H9 (cell line): ENCODE measurements around the gene CCL27. TPM values are rescaled to one million over a fixed set of nuclear protein-coding genes. Genes with fewer than 3 reads are reported as not detected.

ENCODE experiments used
- DNase-seq: peaks from one replicate; pipeline ENCODE4 v3.0.0-alpha.2; 2017
- H2AFZ ChIP-seq: one replicate; pipeline ENCODE4 v1.6.1; 2013; ENCODE audit warnings: mild to moderate bottlenecking, low read length, control low read depth, moderate library complexity
- H2AK5ac ChIP-seq: 2 replicates; pipeline ENCODE4 v1.6.1; 2013; ENCODE audit warnings: low read length, control low read depth, mixed read lengths; ENCODE audit not compliant: insufficient read length
- H2BK120ac ChIP-seq: one replicate; pipeline ENCODE4 v1.6.1; 2013; ENCODE audit warnings: low read depth, mild to moderate bottlenecking, low read length, control low read depth, inconsistent platforms; ENCODE audit not compliant: poor library complexity, severe bottlenecking
- H2BK12ac ChIP-seq: 2 replicates; pipeline ENCODE4 v1.6.1; 2013; ENCODE audit warnings: low read length, control low read depth, mixed read lengths, low read depth; ENCODE audit not compliant: insufficient read length
- H2BK15ac ChIP-seq: 2 replicates; pipeline ENCODE4 v1.6.1; 2013; ENCODE audit warnings: low read depth, low read length, control low read depth
- H2BK20ac ChIP-seq: one replicate; pipeline ENCODE4 v1.6.1; 2013; ENCODE audit warnings: low read depth, mild to moderate bottlenecking, low read length, control low read depth, inconsistent platforms; ENCODE audit not compliant: poor library complexity, severe bottlenecking
- H2BK5ac ChIP-seq: 2 replicates; pipeline ENCODE4 v1.6.1; 2013; ENCODE audit warnings: low read length, control low read depth, mixed read lengths; ENCODE audit not compliant: insufficient read length
- H3K14ac ChIP-seq: 2 replicates; pipeline ENCODE4 v1.6.1; 2013; ENCODE audit warnings: low read length, control low read depth; ENCODE audit not compliant: insufficient read depth
- H3K18ac ChIP-seq: 2 replicates; pipeline ENCODE4 v1.6.1; 2013; ENCODE audit warnings: low read depth, mild to moderate bottlenecking, mixed read lengths, low read length, control low read depth; ENCODE audit not compliant: insufficient read length
- H3K23ac ChIP-seq: 2 replicates; pipeline ENCODE4 v1.6.1; 2013; ENCODE audit warnings: low read length, control low read depth, mixed read lengths, low read depth; ENCODE audit not compliant: insufficient read length
- H3K23me2 ChIP-seq: 2 replicates; pipeline ENCODE4 v1.6.1; 2013; ENCODE audit warnings: low read depth, mild to moderate bottlenecking, mixed read lengths, low read length, control low read depth; ENCODE audit not compliant: insufficient read length, poor library complexity, severe bottlenecking
- H3K27ac ChIP-seq: 2 replicates; pipeline ENCODE4 v1.5.1; 2013; ENCODE audit warnings: low read length, control low read depth, mixed read lengths, low read depth; ENCODE audit not compliant: insufficient read length
- H3K27me3 ChIP-seq: 2 replicates; pipeline ENCODE4 v1.6.1; 2013; ENCODE audit warnings: low read length, control low read depth, inconsistent platforms; ENCODE audit not compliant: insufficient read depth
- H3K4ac ChIP-seq: 2 replicates; pipeline ENCODE4 v1.6.1; 2013; ENCODE audit warnings: low read depth, mild to moderate bottlenecking, control low read depth, inconsistent platforms, low read length, moderate library complexity
- H3K4me1 ChIP-seq: 2 replicates; pipeline ENCODE4 v1.6.1; 2013; ENCODE audit warnings: low read length, control low read depth, inconsistent platforms; ENCODE audit not compliant: insufficient read depth
- H3K4me2 ChIP-seq: 2 replicates; pipeline ENCODE4 v1.6.1; 2013; ENCODE audit warnings: low read length, control low read depth, mixed read lengths; ENCODE audit not compliant: insufficient read length, insufficient read depth
- H3K56ac ChIP-seq: 2 replicates; pipeline ENCODE4 v1.6.1; 2013; ENCODE audit warnings: low read depth, mild to moderate bottlenecking, mixed read lengths, low read length, control low read depth; ENCODE audit not compliant: insufficient read length
- H3K79me1 ChIP-seq: 2 replicates; pipeline ENCODE4 v1.6.1; 2013; ENCODE audit warnings: low read depth, mild to moderate bottlenecking, moderate library complexity, low read length, control low read depth, inconsistent platforms; ENCODE audit not compliant: insufficient read depth, poor library complexity, severe bottlenecking
- H3K79me2 ChIP-seq: 2 replicates; pipeline ENCODE4 v1.6.1; 2013; ENCODE audit warnings: low read length, control low read depth, inconsistent platforms; ENCODE audit not compliant: insufficient read depth
- H3K9ac ChIP-seq: 2 replicates; pipeline ENCODE4 v1.6.1; 2013; ENCODE audit warnings: low read length, control low read depth, mixed read lengths; ENCODE audit not compliant: insufficient read length; ENCODE audit errors: extremely low read depth
- H3K9me3 ChIP-seq: one replicate; pipeline ENCODE4 v1.6.1; 2013; ENCODE audit warnings: low read depth, low read length, inconsistent platforms; ENCODE audit not compliant: control insufficient read depth
- H3T11ph ChIP-seq: one replicate; pipeline ENCODE4 v1.6.1; 2013; ENCODE audit warnings: mild to moderate bottlenecking, low read length, control low read depth, inconsistent platforms
- H4K20me1 ChIP-seq: one replicate; pipeline ENCODE4 v1.6.1; 2013; ENCODE audit not compliant: control insufficient read depth, insufficient read length, insufficient read depth
- H4K5ac ChIP-seq: 2 replicates; pipeline ENCODE4 v1.6.1; 2013; ENCODE audit warnings: low read depth, mild to moderate bottlenecking, mixed read lengths, low read length, control low read depth; ENCODE audit not compliant: insufficient read length
- H4K8ac ChIP-seq: replicated peaks from 2 replicates; pipeline ENCODE4 v1.6.1; 2013; ENCODE audit warnings: low read length, control low read depth, mixed read lengths, low read depth; ENCODE audit not compliant: insufficient read length
- H4K91ac ChIP-seq: 2 replicates; pipeline ENCODE4 v1.6.1; 2013; ENCODE audit warnings: low read depth, mild to moderate bottlenecking, moderate library complexity, mixed read lengths, low read length, control low read depth; ENCODE audit not compliant: insufficient read length
- H3K27ac Mint-ChIP-seq, 3 experiments: 2 replicates in 2 of 3; 3 replicates in 1 of 3; pipeline ENCODE4 v1.8.0; 2020 to 2021; ENCODE audit warnings: mixed read lengths in 3 of 3, mild to moderate bottlenecking in 1 of 3, moderate library complexity in 1 of 3
- H3K27me3 Mint-ChIP-seq: 2 replicates; pipeline ENCODE4 v1.8.0; 2021; ENCODE audit warnings: low read depth, mild to moderate bottlenecking, moderate library complexity, mixed read lengths
- H3K36me3 Mint-ChIP-seq, 3 experiments: 2 replicates in 2 of 3; 3 replicates in 1 of 3; pipeline ENCODE4 v1.8.0; 2020 to 2021; ENCODE audit warnings: low read depth in 3 of 3, mixed read lengths in 3 of 3; ENCODE audit not compliant: insufficient read depth in 1 of 3
- H3K4me1 Mint-ChIP-seq, 2 experiments: 2 replicates each; pipeline ENCODE4 v1.8.0; 2020; ENCODE audit warnings: mixed read lengths in 2 of 2
- H3K4me3 Mint-ChIP-seq, 2 experiments: 2 replicates in 1 of 2; 3 replicates in 1 of 2; pipeline ENCODE4 v1.8.0; 2020 to 2021; ENCODE audit warnings: mild to moderate bottlenecking in 2 of 2, mixed read lengths in 2 of 2, moderate library complexity in 1 of 2
- H3K9me3 Mint-ChIP-seq, 2 experiments: 2 replicates in 1 of 2; 3 replicates in 1 of 2; pipeline ENCODE4 v1.8.0; 2020; ENCODE audit warnings: mild to moderate bottlenecking in 2 of 2, mixed read lengths in 2 of 2, moderate library complexity in 1 of 2
- CTCF ChIP-seq: fragments of 200-600 bp; sonication (generic); conservative IDR thresholded peaks from 3 replicates; pipeline ENCODE4 v1.8.0; 2021; ENCODE audit warnings: antibody characterized with exemption, mild to moderate bottlenecking
- WGBS: extraction: QIAGEN DNeasy Blood & Tissue Kit; methylation state at CpG from one replicate; pipeline ENCODE4 v1.1.7; 2013; ENCODE audit warnings: missing lambda C conversion rate, low lambda C conversion rate, mixed read lengths; ENCODE audit not compliant: insufficient read length; ENCODE audit errors: extremely low coverage; 5-methylcytosine and 5-hydroxymethylcytosine counted together
- total RNA-seq: library from RNA; stranded (reverse); gene quantifications from 2 replicates; pipeline ENCODE4 v1.2.1, GENCODE V29; 2021

CCL27 gene
- total RNA-seq, 1 experiment from 2014 or later: 0.28 TPM

- Mint-ChIP-seq H3K27me3 (peaks cover 5% of the 10 kb centered on the region), H3K9me3 (no peaks in the 10 kb centered on the region), H3K4me1 (peaks cover 34 to 46% of the 10 kb centered on the region in 2 experiments), H3K4me3 (peak overlapping the region; percentile 46 to 71; a peak in 4 of 5 replicates), H3K27ac (peak overlapping the region in 1 of 3 experiments; percentile 46; a peak in 3 of 7 replicates), H3K36me3 (peaks cover 13 to 26% (median 23%) of the 10 kb centered on the region in 3 experiments; a peak in 5 of 7 replicates)
- Histone ChIP-seq H2BK120ac (no peak overlapping the region), H4K91ac (no peak overlapping the region), H3K79me1 (no peaks in the 10 kb centered on the region), H3K4me2 (peak overlapping the region; percentile 63), H2BK5ac (no peak overlapping the region), H2AK5ac (no peak overlapping the region), H4K5ac (no peak overlapping the region), H3K27me3 (no peaks in the 10 kb centered on the region), H3K9ac (no peak overlapping the region), H3T11ph (no peak overlapping the region), H3K4ac (no peak overlapping the region), H2BK12ac (no peak overlapping the region), H3K23ac (no peak overlapping the region), H3K56ac (no peak overlapping the region), H4K20me1 (peaks cover 3% of the 10 kb centered on the region), H3K23me2 (peaks cover 9% of the 10 kb centered on the region), H3K4me1 (peaks cover 7% of the 10 kb centered on the region; the same call in 1 of the 2 replicates), H3K18ac (no peak overlapping the region), H2AFZ (no peak overlapping the region), H3K9me3 (no peaks in the 10 kb centered on the region), H3K14ac (no peak overlapping the region), H2BK15ac (no peak overlapping the region), H3K79me2 (no peaks in the 10 kb centered on the region; the same call in 1 of the 2 replicates), H4K8ac (no peak overlapping the region), H2BK20ac (no peak overlapping the region), H3K27ac (no peak overlapping the region)
- TF ChIP-seq CTCF: no peak
- DNase-seq: no peak
- no CpG with 5 or more reads among the region's 5 CpGs for WGBS
Observed at GRCh38 chr9:34652602-34653000, 9.9 kb downstream of the CCL27 start.
